CD4-positive, alpha-beta T cell treated with Interleukin-6 at 100 ng/mL for 8 hours (primary cell): ENCODE data around the gene STK38L.

ENCODE experiments used
- DNase-seq: peaks from one replicate; pipeline ENCODE4 v3.0.0-alpha.2; 2020; ENCODE audit warnings: mixed read lengths, low spot score

Gene STK38L

DNA sequence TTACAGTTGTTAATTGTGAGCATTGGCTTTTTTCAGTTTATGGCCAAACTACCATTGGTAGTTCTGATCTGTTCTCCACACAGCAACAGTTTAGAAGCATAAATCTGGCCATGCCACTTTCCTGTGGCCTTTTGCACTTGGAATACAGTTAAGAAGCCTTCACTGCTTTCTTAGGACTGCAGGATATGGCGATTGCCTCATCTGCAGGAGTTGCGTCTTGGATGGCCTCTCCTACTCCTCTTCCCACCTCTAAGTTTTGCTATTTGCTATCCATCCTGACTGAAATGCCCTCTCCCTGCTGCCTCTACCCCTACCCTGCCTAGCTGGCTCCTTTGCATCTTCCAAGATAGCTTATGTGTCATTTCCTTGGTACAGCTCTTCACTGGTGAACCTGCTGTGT, 75.8 kb downstream of the STK38L start:
- DNase-seq = no peak

DNA sequence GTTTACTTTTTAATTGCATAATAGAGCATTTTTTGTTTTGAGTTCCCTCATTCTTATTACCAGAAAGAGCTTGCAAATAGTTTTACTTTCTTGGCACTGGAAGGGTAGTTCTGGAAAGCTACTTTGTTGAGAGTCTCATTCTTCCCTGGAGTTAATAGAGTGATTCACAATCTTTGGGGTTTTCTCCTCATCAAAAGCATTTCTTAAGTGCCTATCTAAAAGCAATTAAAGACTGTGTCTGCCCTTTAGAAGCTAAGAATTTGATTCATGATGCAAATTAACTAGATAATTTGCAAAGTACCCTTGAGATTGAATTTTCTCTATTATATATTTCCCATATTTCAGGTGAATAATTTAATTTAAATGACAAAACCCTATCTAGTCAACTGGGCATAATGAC, 80.4 kb downstream of the STK38L start:
- no peak for DNase-seq

- DNase-seq = no peak
These were observed 86.8 kb downstream of the STK38L start for GRCh38 chr12:27330846-27331245.

DNA sequence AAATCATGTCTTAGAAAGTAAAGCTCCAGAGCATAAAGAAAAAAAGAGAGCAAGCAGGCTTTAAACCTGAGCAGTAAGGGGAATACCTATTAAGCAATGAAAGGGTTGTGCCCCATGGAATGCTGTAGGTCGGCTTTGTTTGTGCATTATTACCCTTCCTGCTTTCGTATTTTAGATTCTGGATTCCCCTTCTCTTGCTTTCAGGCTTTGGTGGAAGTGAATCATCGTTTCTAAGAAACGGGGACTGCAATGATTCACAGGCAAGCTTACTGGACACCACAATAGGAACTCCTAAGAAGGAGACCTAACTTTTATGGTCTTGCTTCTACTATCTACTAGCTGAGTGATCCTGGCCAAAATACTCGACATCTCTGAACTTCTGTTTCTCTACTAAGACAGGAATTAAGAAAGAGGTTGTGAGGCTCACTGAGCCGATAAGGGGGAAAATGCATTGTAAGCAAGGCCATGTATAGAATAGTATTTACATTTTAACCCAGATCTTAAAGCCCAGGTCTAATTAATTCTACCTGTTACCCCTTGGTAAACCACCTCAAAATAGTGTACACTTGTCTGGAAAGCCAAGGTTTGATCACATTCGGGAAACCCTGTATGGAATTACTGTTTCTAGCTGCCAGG, 87.3 kb downstream of the STK38L start:
- no peak for DNase-seq

- DNase-seq = no peak
These were observed 87.8 kb downstream of the STK38L start for GRCh38 chr12:27331927-27332324.

DNA sequence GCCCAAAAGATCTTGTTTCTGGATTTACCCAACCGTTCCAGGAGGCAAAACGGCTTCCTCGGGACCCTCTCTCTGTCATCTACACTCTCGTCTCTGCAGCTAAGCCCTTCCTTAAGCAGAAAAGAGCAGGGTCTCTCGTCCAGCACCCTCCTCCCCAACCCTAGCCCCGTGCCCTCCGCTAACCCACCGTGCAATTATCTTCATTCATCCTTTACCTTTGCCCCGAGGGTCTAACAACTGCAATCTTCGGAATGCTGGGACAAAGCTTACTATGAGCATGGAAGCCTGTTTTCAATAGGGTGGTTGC, 88.3 kb downstream of the STK38L start:
- DNase-seq = no peak

GRCh38 chr12:27332714-27333402, 88.8 kb downstream of the STK38L start, which contains the start of gene BMAL2:
TSS of gene BMAL2 (plus strand) at chr12:27332836. CDS start at chr12:27333073, 237 bp downstream.
- peak; percentile 2 for DNase-seq

DNA sequence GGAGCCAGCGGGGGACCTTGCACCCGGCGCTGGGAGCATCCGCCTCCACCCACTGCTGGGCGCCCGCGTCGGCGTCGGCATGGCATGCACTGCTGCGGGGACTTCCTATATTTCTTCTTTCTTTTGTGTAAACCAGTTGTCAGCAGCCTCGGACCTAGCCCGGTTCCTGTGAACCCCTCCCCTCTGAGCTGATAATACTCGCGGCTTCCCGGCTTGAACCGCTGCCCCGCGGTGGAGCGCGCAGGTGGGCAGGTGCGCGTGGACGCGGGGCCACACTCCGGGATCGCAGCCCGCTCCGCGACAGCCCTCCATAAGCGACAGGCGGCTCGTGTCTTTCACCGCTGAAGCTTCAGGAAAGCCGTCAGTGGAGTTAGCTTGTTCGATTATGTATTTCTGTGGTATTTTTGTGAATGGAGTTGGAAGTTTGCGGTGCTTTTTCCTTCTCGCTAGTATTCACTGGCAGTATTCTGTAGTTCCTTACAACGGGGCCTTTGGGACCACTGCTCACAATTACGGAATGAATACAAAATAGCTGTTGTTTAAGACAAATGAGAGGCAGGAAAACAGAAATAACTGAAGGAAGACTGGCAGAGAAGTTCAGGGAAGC, 89.4 kb downstream of the STK38L start:
- DNase-seq = peak; percentile 8

DNA sequence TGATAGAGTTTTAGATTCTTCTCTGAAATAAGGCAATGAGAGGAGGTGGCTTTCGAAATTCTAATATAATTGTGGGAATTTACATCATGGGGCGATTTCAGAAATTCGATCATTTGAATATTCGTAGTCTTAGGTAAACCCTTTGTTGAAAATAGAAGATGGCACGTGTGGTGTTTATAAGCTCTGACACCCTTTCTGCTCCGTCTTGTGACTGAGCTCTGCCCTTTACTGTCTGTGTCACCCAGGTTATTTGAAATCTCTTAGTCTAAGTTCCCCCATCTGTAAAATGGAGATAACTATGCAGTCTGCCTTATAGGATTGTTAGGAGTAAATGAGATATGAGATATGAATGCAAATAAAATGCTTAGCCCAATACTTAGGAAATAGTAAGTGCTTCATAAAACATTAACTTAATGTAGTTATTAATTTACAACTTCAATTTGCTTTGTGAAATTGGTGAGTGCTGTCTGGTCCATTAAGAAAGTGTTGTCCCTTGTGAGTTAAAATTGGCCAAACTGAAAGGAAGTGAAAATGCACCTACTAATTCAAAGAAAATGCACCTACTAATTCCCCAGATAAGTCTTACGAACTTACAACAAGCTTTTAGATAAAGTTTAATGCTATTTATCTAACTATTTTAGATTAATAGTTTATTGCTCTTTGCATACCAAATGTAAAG, 90.1 kb downstream of the STK38L start:
- DNase-seq = no peak

DNA sequence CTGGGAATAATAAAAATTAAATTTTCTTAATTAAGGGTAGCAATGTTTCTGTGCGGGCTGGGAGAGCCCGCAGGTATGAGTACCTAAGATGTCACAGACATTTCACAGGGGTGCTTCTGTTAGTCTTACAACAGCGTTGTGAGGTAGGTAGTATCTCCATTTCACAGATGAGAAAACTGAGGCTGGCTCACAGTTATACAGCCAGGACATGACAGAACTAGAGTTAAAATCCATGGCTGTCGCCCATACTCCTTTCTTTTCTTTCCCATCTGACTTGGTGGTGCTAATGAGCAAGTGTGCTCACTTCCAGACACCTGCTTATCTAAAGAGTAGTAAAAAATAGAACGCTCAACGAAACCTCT, 90.6 kb downstream of the STK38L start:
- DNase-seq = no peak

- DNase-seq = no peak
These were observed 91.5 kb downstream of the STK38L start for GRCh38 chr12:27335364-27336281.

- no peak for DNase-seq
These were observed 92.2 kb downstream of the STK38L start for GRCh38 chr12:27336282-27336653.

DNA sequence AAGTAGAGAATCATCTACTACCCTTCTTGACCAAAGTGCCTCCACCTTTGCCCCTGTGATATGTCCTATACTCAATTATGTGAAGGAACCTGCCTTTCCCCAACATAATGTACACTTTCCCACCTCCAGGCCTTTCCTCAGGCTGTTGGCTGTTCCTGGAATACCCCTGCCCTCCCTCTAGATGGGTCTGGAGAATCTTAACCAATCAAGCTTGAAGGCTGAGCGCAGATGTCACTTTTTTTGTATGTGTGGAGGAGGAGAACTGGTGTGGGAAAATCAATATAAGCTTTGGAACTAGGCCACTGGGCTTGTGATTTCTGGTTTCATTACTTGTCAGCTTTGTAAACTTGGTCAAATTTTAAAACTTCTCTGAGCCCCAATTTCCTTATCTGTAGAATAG, 93.3 kb downstream of the STK38L start:
- DNase-seq = no peak

DNA sequence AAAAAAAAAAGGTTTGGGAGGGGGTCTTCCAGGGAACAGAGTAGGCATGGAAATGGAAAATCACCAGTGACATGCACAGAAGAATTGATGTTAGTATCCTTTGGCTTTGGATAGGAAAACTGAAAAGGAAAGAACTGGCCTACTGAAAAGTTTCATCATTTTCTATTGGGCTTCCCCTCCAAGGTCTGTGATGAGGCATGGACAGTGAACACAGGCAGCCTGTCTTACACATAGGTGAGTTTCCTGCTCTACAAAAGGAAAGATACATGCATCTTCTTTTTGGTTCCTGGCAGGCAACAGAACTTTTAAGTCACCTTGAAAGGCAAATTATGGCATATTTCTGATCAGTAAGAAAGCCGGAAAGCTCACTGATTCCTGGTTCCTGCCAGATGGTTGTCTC, 94.4 kb downstream of the STK38L start:
- DNase-seq = no peak

- no peak for DNase-seq
These were observed 96.9 kb downstream of the STK38L start for GRCh38 chr12:27340971-27341370.

DNA sequence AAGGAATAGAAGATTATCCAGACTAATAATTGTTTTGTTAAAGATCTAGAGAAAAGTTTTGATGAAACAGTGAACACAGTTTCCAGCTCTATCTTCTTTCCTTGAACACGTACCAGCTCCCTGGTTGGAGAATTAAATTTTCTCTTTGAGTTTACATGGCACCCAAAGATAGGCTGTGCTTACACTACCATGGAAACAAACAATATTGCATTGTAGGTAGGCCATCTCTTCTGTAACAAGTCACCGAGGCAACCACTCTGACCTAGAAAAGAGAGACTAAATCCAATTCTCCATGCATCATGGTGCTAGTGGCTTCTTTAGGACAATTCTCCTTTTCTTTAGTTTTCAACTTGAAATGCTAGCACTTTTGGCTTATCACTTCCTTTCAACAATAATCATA, 98.5 kb downstream of the STK38L start:
- no peak for DNase-seq

GRCh38 chr12:27343255-27344000, 99.3 kb downstream of the STK38L start:
- DNase-seq = no peak

- DNase-seq = no peak
These were observed 100.2 kb downstream of the STK38L start for GRCh38 chr12:27344246-27344645.

DNA sequence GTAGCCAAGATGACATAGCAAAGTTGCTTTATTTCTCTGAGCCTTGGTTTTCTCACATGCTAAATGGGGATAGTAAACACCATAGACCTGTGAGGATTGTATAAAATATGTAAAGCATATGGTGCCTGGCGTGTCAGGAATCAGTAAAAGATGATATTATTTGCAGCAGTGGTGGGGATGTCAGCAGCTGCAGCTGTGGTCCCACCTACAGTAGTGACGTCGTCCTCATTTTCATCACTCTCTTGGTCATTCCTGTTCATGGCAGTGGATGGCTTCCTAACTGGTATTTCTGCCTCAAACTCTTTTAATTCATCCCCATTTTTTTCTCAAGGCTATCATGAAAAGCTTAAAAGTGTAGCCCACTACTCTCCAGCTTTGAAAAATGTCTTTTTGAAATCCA, 100.7 kb downstream of the STK38L start:
- DNase-seq = no peak

- no peak for DNase-seq
These were observed 101.3 kb downstream of the STK38L start for GRCh38 chr12:27345376-27345775.

GRCh38 chr12:27347779-27348178, 103.7 kb downstream of the STK38L start:
- DNase-seq = no peak
